NCI-H82 (cell line): ENCODE measurements around the gene DENND6B.
"Not testable (repeated sequence)": the region's sequence is repeated elsewhere in the genome, so short reads cannot be mapped to it uniquely, and the experiment has no call there.

Experiments
- DNase-seq: peaks from one replicate; lab custom pipeline; 2025; lab: John Stamatoyannopoulos, UW

The DENND6B gene

GRCh38 chr22:50289151-50289941 lies 37.5 kb downstream of the DENND6B start:
- DNase-seq: no peak

- DNase-seq: no peak
These were observed 39.1 kb downstream of the DENND6B start for GRCh38 chr22:50287731-50288130.

DNA sequence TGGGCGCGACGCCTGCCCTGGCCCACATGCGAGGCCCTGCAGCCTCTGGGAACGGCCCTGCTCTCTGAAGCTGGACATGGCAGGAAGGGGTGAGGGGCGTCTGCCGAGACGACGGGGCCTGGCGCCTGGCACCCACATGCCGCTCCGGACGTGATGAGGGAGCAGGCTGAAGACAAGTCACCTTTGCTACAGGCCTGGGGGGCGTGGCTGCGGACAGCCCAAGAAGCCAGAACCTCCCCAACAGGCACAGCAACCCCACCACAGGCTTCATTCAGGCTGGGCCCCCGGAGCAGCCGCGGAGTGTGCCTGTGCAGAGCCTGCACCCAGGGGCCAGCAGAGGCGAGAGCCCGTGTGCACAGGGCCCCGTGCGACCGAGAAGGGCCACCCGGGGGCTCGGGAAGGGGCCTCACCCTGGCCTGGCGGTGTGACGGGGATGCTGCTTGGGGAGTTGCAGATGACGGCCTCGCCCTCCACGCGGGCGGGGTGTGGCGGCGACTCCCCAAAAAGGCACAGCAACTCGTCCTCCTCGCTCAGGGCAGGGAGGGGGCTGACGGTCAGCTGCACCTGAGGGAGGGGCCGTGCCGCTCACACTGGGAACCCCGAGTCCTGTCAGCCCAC lies 40.0 kb downstream of the DENND6B start:
- no peak for DNase-seq

- no peak for DNase-seq
These were observed 40.5 kb downstream of the DENND6B start for GRCh38 chr22:50286275-50286674.

- DNase-seq: no peak
These were observed 41.1 kb downstream of the DENND6B start for GRCh38 chr22:50285568-50286229.

DNA sequence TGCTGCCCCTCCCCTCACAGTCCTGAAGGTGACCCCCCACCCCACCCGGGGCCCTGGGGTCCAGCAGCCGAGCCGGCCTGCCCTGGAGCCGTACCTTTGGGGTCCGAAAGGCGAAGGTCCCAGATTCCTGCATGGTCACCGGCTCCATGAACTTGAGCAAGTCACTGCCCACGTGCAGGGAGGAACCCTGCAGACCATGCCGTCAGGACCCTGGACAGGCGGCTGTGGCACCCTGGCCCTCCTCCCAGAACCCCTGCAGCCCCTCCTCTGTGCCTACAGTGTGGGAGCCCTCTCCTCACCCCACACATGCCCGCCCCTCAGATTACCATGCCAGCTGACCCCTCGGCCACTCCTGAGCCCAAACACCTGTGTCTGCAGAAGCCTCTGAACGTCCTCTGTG lies 42.3 kb downstream of the DENND6B start:
- no peak for DNase-seq

DNA sequence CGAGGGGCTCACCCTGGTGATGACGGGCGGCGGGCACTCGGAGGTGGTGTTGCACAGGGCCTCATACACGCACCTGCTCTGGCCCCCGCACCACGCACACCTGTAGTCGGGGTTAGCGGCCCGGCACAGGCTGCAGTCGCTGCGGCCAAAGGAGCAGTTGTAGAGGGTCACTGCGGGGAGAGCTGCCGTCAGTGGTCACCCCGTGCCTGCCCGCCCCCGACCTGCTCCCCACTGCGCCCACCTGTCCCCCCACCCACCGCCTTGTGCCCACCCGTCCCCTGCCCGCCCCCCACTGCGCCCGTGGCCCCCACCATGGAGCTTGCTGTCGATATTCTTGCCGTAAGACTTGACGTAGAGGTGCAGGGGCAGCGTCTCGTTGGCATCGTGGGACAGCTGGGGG lies 43.0 kb downstream of the DENND6B start:
- DNase-seq: no peak

DNA sequence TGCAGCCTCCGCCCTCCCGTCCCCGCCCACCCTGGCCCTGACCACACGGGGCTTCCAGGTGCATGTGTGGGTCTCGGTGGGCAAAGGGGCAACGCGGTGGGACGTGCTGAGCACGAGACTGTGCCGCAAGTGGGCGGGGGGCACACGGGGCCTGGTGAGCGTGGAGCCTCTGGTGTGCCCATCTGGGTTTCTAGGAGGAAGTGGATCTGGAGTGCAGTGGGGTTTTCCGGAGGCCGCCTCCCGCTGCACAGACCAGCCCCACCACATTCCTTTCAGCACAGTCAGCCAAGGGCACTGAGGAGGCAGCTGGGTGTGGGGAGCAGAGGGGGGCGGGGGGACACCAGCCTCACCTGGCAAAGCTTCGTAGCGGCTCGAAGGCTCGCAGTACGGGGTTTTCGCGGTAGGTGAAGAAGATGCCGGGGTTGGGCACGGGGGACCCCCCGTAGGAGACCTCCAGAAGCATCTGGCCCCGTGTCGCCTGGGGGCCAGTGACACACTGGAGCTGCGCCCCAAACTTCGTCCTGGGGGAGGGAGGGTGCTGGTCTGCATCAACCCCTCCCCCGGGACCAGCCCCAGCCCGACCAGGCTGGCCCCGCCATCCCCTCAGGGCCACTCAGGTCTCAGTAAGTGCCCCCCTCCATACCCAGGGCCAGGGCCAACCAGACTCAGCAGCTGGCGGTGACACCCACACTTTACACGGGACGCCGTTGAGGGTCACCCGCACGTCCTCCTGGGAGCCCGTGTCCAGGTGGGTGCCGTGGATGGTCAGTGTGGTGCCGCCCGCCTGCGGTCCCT lies 44.3 kb downstream of the DENND6B start:
- no peak for DNase-seq

DNA sequence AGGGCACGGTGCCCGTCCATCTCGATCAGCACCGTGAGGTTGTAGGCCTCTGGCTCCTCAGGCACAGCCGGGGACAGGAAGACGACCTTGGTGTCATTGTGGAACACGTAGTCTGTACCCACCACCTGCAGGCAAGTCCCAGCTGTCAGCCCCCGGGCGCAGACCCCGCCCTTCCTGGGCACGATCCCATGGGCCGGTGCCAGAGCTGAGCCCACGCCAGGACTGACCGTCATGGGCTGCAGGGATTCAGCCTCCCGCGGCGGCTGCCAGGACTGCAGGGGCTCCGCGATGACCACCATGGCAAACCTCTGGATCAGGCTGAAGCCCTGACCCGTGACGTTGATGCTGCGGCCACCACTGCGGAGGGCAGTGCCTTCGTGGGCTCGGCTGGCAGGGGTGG lies 44.9 kb downstream of the DENND6B start:
- DNase-seq: no peak

GRCh38 chr22:50281384-50281760 lies 45.4 kb downstream of the DENND6B start:
- DNase-seq: no peak

DNA sequence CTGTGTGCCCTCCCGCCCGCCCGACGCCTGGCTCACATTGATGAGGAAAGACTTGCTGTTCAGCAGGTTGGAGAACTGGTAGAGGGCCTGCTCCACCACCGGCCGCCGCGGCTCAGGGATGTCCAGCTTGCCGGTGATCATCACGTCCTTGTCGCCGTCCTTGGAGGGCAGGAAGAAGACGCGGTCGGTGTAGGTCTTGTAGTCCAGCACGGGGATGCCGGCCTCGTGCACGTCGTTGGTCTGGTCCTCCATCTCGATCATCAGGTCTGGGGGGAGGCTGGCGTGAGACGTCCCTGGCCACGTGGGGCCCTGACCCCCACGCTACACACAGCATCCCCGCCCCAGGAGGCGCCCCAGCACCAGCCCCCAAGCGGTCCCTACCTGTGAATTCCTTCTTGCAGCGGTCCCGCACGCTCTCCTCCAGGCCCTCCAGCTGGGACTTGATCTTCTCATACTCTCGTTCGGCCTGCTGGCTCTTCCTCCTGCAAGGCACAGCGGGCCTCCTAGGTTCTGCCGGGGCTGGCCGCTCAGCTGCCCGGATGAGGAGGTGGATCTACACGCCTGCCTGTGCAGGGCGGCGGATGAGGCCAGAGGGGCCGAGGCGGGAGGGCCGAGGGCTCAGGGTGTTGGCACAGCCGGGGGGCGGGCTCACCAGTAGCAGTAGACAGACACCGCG lies 46.0 kb downstream of the DENND6B start:
- no peak for DNase-seq

- no peak for DNase-seq
These were observed 46.6 kb downstream of the DENND6B start for GRCh38 chr22:50280022-50280707.

GRCh38 chr22:50278956-50279619 lies 47.7 kb downstream of the DENND6B start:
- DNase-seq: no peak

DNA sequence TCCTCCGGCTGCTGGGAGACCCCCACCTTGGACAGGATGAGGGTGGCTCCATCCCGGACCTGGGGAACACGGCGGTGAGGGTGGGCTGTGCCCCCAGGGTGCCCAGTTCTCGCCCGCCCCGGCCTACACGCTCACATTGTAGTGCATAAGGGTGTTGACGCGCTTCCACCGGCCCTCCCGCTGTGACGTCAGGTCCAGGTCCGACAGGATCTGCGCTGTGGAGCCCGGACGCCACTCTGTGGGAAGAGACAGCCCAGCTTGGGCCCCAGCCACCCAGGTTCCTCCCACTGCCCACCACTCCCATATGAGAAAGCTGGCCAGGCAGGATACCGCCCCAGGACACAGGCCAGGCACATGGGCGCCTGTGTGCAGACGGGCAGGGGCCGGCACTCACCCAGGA lies 48.4 kb downstream of the DENND6B start:
- DNase-seq: no peak

DNA sequence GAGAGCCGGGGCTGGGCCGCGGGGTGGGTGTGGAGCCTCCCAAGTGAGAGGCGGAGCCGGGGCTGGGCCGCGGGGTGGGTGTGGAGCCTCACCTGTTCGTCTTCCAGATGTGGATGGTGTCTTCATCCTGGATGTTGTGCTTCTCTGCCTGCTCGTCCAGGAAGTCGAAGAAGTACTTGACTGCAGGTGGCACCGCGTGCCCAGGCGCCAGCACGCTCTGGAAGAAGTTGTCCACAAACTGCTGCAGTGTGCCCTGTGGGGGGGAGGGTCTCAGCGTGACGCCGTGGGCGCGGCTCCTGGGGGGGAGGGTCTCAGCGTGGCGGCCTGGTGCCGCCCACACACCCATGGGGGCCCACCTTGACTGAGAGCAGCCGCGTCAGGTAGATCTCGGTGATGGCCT lies 49.1 kb downstream of the DENND6B start:
- no peak for DNase-seq

- peak; percentile 14 for DNase-seq
These were observed 50.7 kb downstream of the DENND6B start for GRCh38 chr22:50276143-50276542.

- no peak for DNase-seq
These were observed 51.4 kb downstream of the DENND6B start for GRCh38 chr22:50275181-50276055.

DNA sequence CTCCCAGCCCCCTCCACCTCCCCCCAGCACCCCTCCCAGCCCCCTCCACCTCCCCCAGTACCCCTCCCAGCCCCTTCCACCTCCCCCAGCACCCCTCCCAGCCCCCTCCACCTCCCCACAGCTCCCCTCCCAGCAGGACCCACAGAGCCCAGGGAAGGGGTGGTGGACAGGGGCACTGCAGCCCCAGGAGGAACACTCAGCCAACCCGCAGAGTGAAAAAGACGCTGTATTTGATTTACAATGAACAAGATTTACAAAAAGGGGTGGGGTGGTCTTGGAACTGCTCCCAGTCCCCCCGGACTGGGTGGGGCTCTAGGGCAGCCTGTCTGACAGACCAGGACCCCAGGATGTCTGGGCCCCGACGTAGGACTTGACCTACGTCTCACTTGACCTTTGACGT lies 52.0 kb downstream of the DENND6B start:
- no peak for DNase-seq

- DNase-seq: peak; percentile 71
These were observed 52.5 kb downstream of the DENND6B start for GRCh38 chr22:50274311-50274710.

- DNase-seq: not testable (repeated sequence)
These were observed 53.0 kb downstream of the DENND6B start for GRCh38 chr22:50273781-50274180.
